Activated CD8-positive, alpha-beta T cell treated with anti-CD3 and anti-CD28 coated beads for 36 hours (primary cell): ENCODE measurements around the gene GDPD1. TPM values are rescaled to one million over a fixed set of nuclear protein-coding genes. Genes with fewer than 3 reads are reported as not detected.
"Not testable (repeated sequence)": the region's sequence is repeated elsewhere in the genome, so short reads cannot be mapped to it uniquely, and the experiment has no call there.

Source experiments
- ATAC-seq: fragments of 200-7000 bp; cut with Tn5 transposase; one replicate; pipeline ENCODE4 v1.10.0; 2021; ENCODE audit warnings: mild to moderate bottlenecking, moderate library complexity
- CTCF ChIA-PET: fragments of 350-600 bp; sonication (Branson Sonifier 250); formaldehyde crosslinking; loops from one replicate; lab custom pipeline; 2021; ENCODE audit warnings: antibody characterized with exemption; lab: Charles Lee
- POLR2A ChIA-PET: fragments of 350-600 bp; sonication (Branson Sonifier 250); formaldehyde crosslinking; loops from one replicate; lab custom pipeline; 2021; ENCODE audit warnings: antibody characterized with exemption; lab: Charles Lee
- DNase-seq: peaks from one replicate; pipeline ENCODE4 v3.0.0-alpha.2; 2020
- H3K27ac Mint-ChIP-seq: one replicate; pipeline ENCODE4 v1.8.0; 2021; ENCODE audit warnings: mild to moderate bottlenecking, mixed read lengths
- H3K27me3 Mint-ChIP-seq: one replicate; pipeline ENCODE4 v1.8.0; 2021; ENCODE audit warnings: mixed read lengths
- H3K36me3 Mint-ChIP-seq: one replicate; pipeline ENCODE4 v1.8.0; 2021; ENCODE audit warnings: low read depth, mixed read lengths
- H3K4me1 Mint-ChIP-seq: one replicate; pipeline ENCODE4 v1.8.0; 2021; ENCODE audit warnings: low read depth, mixed read lengths
- H3K4me3 Mint-ChIP-seq: one replicate; pipeline ENCODE4 v1.8.0; 2021; ENCODE audit warnings: mild to moderate bottlenecking, moderate library complexity, mixed read lengths
- H3K9me3 Mint-ChIP-seq: one replicate; pipeline ENCODE4 v1.8.0; 2021; ENCODE audit warnings: mixed read lengths
- CTCF ChIP-seq: fragments of 200-600 bp; IDR thresholded peaks from one replicate; pipeline ENCODE4 v1.8.0; 2022; ENCODE audit warnings: antibody characterized with exemption, mild to moderate bottlenecking
- intact Hi-C: fragments of 100-400 bp; cut with micrococcal nuclease; formaldehyde crosslinking; loops from one replicate; pipeline ENCODE4 v1.10.0; 2022
- total RNA-seq, 2 experiments: library from RNA; stranded (reverse); gene quantifications; one replicate each; pipeline ENCODE4 v1.2.3, GENCODE V29; 2021

Gene GDPD1
- total RNA-seq, 2 experiments from 2014 or later = 1.3 to 2.0 TPM

- Mint-ChIP-seq H3K9me3 (no peaks in the 10 kb centered on the region), H3K27me3 (no peaks in the 10 kb centered on the region), H3K27ac (no peak overlapping the region), H3K36me3 (peaks cover 5% of the 10 kb centered on the region), H3K4me1 (peaks cover 9% of the 10 kb centered on the region), H3K4me3 (peak overlapping the region; percentile 96)
- DNase-seq = no peak
- intact Hi-C loops = no loop called here
- ATAC-seq = no peak
- ChIA-PET POLR2A (interaction anchor here (2.2 kb wide), 1 partner anchor 8 kb away, joined by 13 read pairs; no protein-coding TSS in a partner anchor), CTCF (interaction anchor here (0.8 to 2.6 kb wide), 2 partner anchors 8 to 400 kb away, joined by 3 to 25 read pairs; partner anchors contain the start of genes CLTC and SMG8)
- TF ChIP-seq CTCF = no peak
Measured at GRCh38 chr17:59219370-59219769, 941 bp upstream of the GDPD1 start.

GRCh38 chr17:59219992-59220327 is 351 bp upstream of the GDPD1 start:
- ChIA-PET POLR2A (interaction anchor here (2.2 kb wide), 1 partner anchor 9 kb away, joined by 13 read pairs; no protein-coding TSS in a partner anchor), CTCF (interaction anchor here (0.6 to 2.6 kb wide), 5 partner anchors 9 to 400 kb away, joined by 3 to 25 read pairs (median 4); partner anchors contain the start of genes CLTC and SMG8)
- Mint-ChIP-seq H3K4me3 (peak overlapping the region; percentile 96), H3K4me1 (peaks cover 6% of the 10 kb centered on the region), H3K36me3 (peaks cover under 1% of the 10 kb centered on the region), H3K27ac (peak overlapping the region; percentile 81), H3K9me3 (no peaks in the 10 kb centered on the region), H3K27me3 (no peaks in the 10 kb centered on the region)
- DNase-seq (no peak), ATAC-seq (no peak)
- no peak for TF ChIP-seq CTCF
- intact Hi-C loops = no loop called here

GRCh38 chr17:59221159-59221847 is 992 bp downstream of the GDPD1 start:
- Mint-ChIP-seq H3K36me3 (no peaks in the 10 kb centered on the region), H3K27me3 (no peaks in the 10 kb centered on the region), H3K4me3 (peak overlapping the region; percentile 96), H3K27ac (peak overlapping the region; percentile 87), H3K9me3 (no peaks in the 10 kb centered on the region), H3K4me1 (peaks cover 6% of the 10 kb centered on the region)
- CTCF ChIA-PET = interaction anchor here (1.7 to 2.6 kb wide), 2 partner anchors 10 to 90 kb away, joined by 5 to 25 read pairs; partner anchors contain the start of gene SMG8
- no peak for TF ChIP-seq CTCF
- intact Hi-C loops = no loop called here
- POLR2A ChIA-PET = interaction anchor here (1.2 to 2.2 kb wide), 2 partner anchors 10 to 115 kb away, joined by 3 to 13 read pairs; no protein-coding TSS in a partner anchor
- ATAC-seq = no peak
- DNase-seq = peak; percentile 24

GRCh38 chr17:59223813-59224212 is 3.5 kb downstream of the GDPD1 start:
- ATAC-seq = no peak
- H3K9me3 Mint-ChIP-seq = no peaks in the 10 kb centered on the region
- intact Hi-C loops = no loop called here
- H3K4me1 Mint-ChIP-seq = peaks cover 6% of the 10 kb centered on the region
- H3K27me3 Mint-ChIP-seq = no peaks in the 10 kb centered on the region
- CTCF ChIA-PET = no interaction called here
- no peak overlapping the region for H3K27ac Mint-ChIP-seq
- no peaks in the 10 kb centered on the region for H3K36me3 Mint-ChIP-seq
- DNase-seq = no peak
- no peak overlapping the region for H3K4me3 Mint-ChIP-seq
- POLR2A ChIA-PET = no interaction called here
- TF ChIP-seq CTCF = no peak

GRCh38 chr17:59228588-59228987 is 8.3 kb downstream of the GDPD1 start:
- CTCF ChIA-PET = interaction anchor here (1.2 kb wide), 2 partner anchors 8 to 293 kb away, joined by 3 read pairs; no protein-coding TSS in a partner anchor
- H3K27ac Mint-ChIP-seq, H3K36me3 Mint-ChIP-seq, ATAC-seq, DNase-seq, intact Hi-C loops, H3K9me3 Mint-ChIP-seq, H3K4me1 Mint-ChIP-seq, H3K4me3 Mint-ChIP-seq, H3K27me3 Mint-ChIP-seq: not testable (repeated sequence)
- POLR2A ChIA-PET = interaction anchor here (1.7 kb wide), 1 partner anchor 10 kb away, joined by 7 read pairs; no protein-coding TSS in a partner anchor
